CD14-positive monocyte (primary cell): Measurements from ENCODE around the gene PDAP1. TPM values are rescaled to one million over a fixed set of nuclear protein-coding genes. Genes with fewer than 3 reads are reported as not detected.
"Not testable (repeated sequence)": the region's sequence is repeated elsewhere in the genome, so short reads cannot be mapped to it uniquely, and the experiment has no call there.

Source experiments
- DNase-seq, 3 donors: peaks; one replicate each; pipeline ENCODE4 v3.0.0-alpha.2; 2011 to 2022
- H2AFZ ChIP-seq: 2 replicates; pipeline ENCODE4 v1.6.0; 2012; ENCODE audit warnings: mild to moderate bottlenecking, low read depth, low read length, inconsistent platforms; ENCODE audit not compliant: insufficient read depth, poor library complexity, severe bottlenecking
- H3K27ac ChIP-seq, 2 donors: 1 replicate in 1 of 2; 2 replicates in 1 of 2; pipeline ENCODE4 v1.5.1; 2012 to 2013; ENCODE audit warnings: low read length in 2 of 2, control low read depth in 1 of 2, inconsistent platforms in 1 of 2, low read depth in 1 of 2, mild to moderate bottlenecking in 1 of 2
- H3K27me3 ChIP-seq, 2 donors: one replicate each; pipeline versions ENCODE4 v1.6.0 to v1.6.1; 2011 to 2013; ENCODE audit warnings: low read length in 2 of 2; ENCODE audit not compliant: control insufficient read depth in 2 of 2, insufficient read depth in 2 of 2
- H3K36me3 ChIP-seq, 2 donors: replicated peaks in 1 of 2; 1 replicate in 1 of 2; 2 replicates in 1 of 2; pipeline versions ENCODE4 v1.5.1 to v1.6.1; 2012 to 2013; ENCODE audit warnings: low read length in 2 of 2, control low read depth in 1 of 2, inconsistent platforms in 1 of 2, mild to moderate bottlenecking in 1 of 2; ENCODE audit not compliant: insufficient read depth in 2 of 2, control insufficient read depth in 1 of 2
- H3K4me1 ChIP-seq, 2 donors: 1 replicate in 1 of 2; 2 replicates in 1 of 2; pipeline versions ENCODE4 v1.5.1 to v1.6.1; 2012 to 2013; ENCODE audit warnings: low read length in 2 of 2, control low read depth in 1 of 2, inconsistent platforms in 1 of 2, mild to moderate bottlenecking in 1 of 2, moderate library complexity in 1 of 2; ENCODE audit not compliant: insufficient read depth in 2 of 2, control insufficient read depth in 1 of 2
- H3K4me2 ChIP-seq: replicated peaks from 2 replicates; pipeline ENCODE3; 2012; ENCODE audit warnings: low read length, moderate library complexity, mild to moderate bottlenecking; ENCODE audit not compliant: poor library complexity, severe bottlenecking; ENCODE audit errors: extremely low read depth
- H3K4me3 ChIP-seq, 3 experiments: fragments of 200-600 bp in 1 of 3; sonication (generic) in 1 of 3; replicated peaks in 1 of 3; 1 replicate in 2 of 3; 2 replicates in 1 of 3; pipeline ENCODE4 v1.5.1; 2011 to 2013; ENCODE audit warnings: low read length in 3 of 3, mild to moderate bottlenecking in 3 of 3, control low read depth in 2 of 3, low read depth in 2 of 3, inconsistent platforms in 1 of 3, moderate library complexity in 1 of 3
- H3K79me2 ChIP-seq: 2 replicates; pipeline ENCODE4 v1.6.0; 2012; ENCODE audit warnings: mild to moderate bottlenecking, control low read depth, inconsistent platforms, low read length, moderate library complexity; ENCODE audit not compliant: insufficient read depth
- H3K9ac ChIP-seq: 2 replicates; pipeline ENCODE4 v1.6.0; 2017; ENCODE audit warnings: low read length, mild to moderate bottlenecking; ENCODE audit not compliant: insufficient read depth, poor library complexity, severe bottlenecking
- H3K9me3 ChIP-seq, 2 donors: replicated peaks in 1 of 2; 1 replicate in 1 of 2; 2 replicates in 1 of 2; pipeline versions ENCODE4 v1.5.1 to v1.6.1; 2012 to 2013; ENCODE audit warnings: low read length in 2 of 2, control low read depth in 1 of 2; ENCODE audit not compliant: control insufficient read depth in 1 of 2, insufficient read depth in 1 of 2
- H4K20me1 ChIP-seq: 2 replicates; pipeline ENCODE4 v1.6.0; 2012; ENCODE audit warnings: mild to moderate bottlenecking, low read length, control low read depth, moderate library complexity; ENCODE audit not compliant: insufficient read depth
- H3K27ac Mint-ChIP-seq, 7 donors: one replicate each; pipeline ENCODE4 v1.8.0; 2020; ENCODE audit warnings: mild to moderate bottlenecking in 7 of 7, mixed read lengths in 7 of 7, moderate library complexity in 6 of 7, inconsistent platforms in 2 of 7
- H3K27me3 Mint-ChIP-seq, 3 donors: one replicate each; pipeline ENCODE4 v1.8.0; 2021 to 2022; ENCODE audit warnings: low read depth in 3 of 3, mild to moderate bottlenecking in 3 of 3, mixed read lengths in 3 of 3, moderate library complexity in 3 of 3, inconsistent platforms in 1 of 3
- H3K36me3 Mint-ChIP-seq, 2 donors: one replicate each; pipeline ENCODE4 v1.8.0; 2020; ENCODE audit warnings: mixed read lengths in 2 of 2, inconsistent platforms in 1 of 2, mild to moderate bottlenecking in 1 of 2
- H3K4me1 Mint-ChIP-seq: one replicate; pipeline ENCODE4 v1.8.0; 2020; ENCODE audit warnings: mild to moderate bottlenecking, mixed read lengths
- H3K4me3 Mint-ChIP-seq, 2 donors: one replicate each; pipeline ENCODE4 v1.8.0; 2020; ENCODE audit warnings: mild to moderate bottlenecking in 2 of 2, mixed read lengths in 2 of 2, moderate library complexity in 1 of 2
- H3K9me3 Mint-ChIP-seq, 7 donors: one replicate each; pipeline ENCODE4 v1.8.0; 2020 to 2022; ENCODE audit warnings: mixed read lengths in 7 of 7, mild to moderate bottlenecking in 6 of 7, moderate library complexity in 6 of 7, inconsistent platforms in 2 of 7
- WGBS: methylation state at CpG from one replicate; pipeline ENCODE4 v1.1.5; 2013; ENCODE audit warnings: missing lambda C conversion rate; ENCODE audit not compliant: insufficient coverage; 5-methylcytosine and 5-hydroxymethylcytosine counted together
- intact Hi-C, 2 donors: fragments of 100-400 bp; cut with micrococcal nuclease; formaldehyde crosslinking; loops; one replicate each; pipeline versions ENCODE4 v1.15.0 to v1.15.1; 2023
- polyA plus RNA-seq, 3 donors: library from polyadenylated mRNA; depleted of rRNA in 1 of 3; unstranded in 2 of 3; stranded (reverse) in 1 of 3; fragments of 300-500 nt in 2 of 3; fragments of >200 nt in 1 of 3; fragmentation: Illumina TruSeq in 2 of 3; gene quantifications; 1 replicate in 2 of 3; 2 replicates in 1 of 3; pipeline ENCODE4 v1.2.3, GENCODE V29; 2012 to 2021
- TF ChIP-seq, protein P1 (sequence below): fragments of 200-600 bp; IDR thresholded peaks from one replicate; pipeline ENCODE4 v1.8.0; 2022; ENCODE audit warnings: antibody characterized with exemption, mild to moderate bottlenecking

PDAP1 gene
- polyA plus RNA-seq, 3 donors, result 9.8 to 43.3 (median 16.2) TPM

DNA sequence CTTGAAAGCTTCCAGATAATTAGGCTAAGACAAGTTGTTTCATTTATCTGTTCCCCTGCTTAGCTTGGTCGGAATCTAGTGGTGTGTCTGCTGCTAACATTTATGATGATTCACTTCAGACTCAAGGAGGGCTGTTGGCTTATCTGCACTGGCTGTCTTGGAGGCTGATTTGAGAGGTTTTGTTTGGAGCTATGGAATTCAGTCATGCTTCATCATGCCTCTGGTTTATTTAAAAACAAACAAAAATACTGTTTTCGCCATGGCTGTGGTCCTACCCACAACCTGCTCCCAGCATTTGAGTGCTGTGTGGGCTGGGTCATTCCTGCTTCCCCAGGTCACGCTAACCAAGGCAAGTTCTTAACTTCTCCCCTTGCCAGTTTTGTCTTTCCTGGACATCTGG is 45.6 kb downstream of the PDAP1 start:
- Mint-ChIP-seq H3K36me3 (peaks cover 74 to 96% of the 10 kb centered on the region in 2 donors), H3K27me3 (no peaks in the 10 kb centered on the region), H3K4me3 (no peak overlapping the region), H3K27ac (peak overlapping the region in 3 of 7 donors; percentile 14 to 46 (median 20)), H3K4me1 (no peaks in the 10 kb centered on the region), H3K9me3 (no peaks in the 10 kb centered on the region)
- TF ChIP-seq, protein P1, sequence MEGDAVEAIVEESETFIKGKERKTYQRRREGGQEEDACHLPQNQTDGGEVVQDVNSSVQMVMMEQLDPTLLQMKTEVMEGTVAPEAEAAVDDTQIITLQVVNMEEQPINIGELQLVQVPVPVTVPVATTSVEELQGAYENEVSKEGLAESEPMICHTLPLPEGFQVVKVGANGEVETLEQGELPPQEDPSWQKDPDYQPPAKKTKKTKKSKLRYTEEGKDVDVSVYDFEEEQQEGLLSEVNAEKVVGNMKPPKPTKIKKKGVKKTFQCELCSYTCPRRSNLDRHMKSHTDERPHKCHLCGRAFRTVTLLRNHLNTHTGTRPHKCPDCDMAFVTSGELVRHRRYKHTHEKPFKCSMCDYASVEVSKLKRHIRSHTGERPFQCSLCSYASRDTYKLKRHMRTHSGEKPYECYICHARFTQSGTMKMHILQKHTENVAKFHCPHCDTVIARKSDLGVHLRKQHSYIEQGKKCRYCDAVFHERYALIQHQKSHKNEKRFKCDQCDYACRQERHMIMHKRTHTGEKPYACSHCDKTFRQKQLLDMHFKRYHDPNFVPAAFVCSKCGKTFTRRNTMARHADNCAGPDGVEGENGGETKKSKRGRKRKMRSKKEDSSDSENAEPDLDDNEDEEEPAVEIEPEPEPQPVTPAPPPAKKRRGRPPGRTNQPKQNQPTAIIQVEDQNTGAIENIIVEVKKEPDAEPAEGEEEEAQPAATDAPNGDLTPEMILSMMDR, result no peak
- H3K4me1 ChIP-seq, result no peaks in the 10 kb centered on the region
- no peak overlapping the region for H2AFZ ChIP-seq
- H3K4me2 ChIP-seq, result no peak overlapping the region
- no peak for DNase-seq
- no peak overlapping the region for H3K27ac ChIP-seq
- no peak overlapping the region for H3K9ac ChIP-seq
- no peaks in the 10 kb centered on the region for H3K9me3 ChIP-seq
- H3K27me3 ChIP-seq, result no peaks in the 10 kb centered on the region
- intact Hi-C loops, result no loop called here
- H3K4me3 ChIP-seq, result no peak overlapping the region
- peaks cover 59% of the 10 kb centered on the region for H4K20me1 ChIP-seq
- peaks cover 86 to 93% of the 10 kb centered on the region in 2 donors for H3K36me3 ChIP-seq
- 100% methylated on average over 1 of the region's 3 CpGs for WGBS
- H3K79me2 ChIP-seq, result peaks cover 6% of the 10 kb centered on the region

DNA sequence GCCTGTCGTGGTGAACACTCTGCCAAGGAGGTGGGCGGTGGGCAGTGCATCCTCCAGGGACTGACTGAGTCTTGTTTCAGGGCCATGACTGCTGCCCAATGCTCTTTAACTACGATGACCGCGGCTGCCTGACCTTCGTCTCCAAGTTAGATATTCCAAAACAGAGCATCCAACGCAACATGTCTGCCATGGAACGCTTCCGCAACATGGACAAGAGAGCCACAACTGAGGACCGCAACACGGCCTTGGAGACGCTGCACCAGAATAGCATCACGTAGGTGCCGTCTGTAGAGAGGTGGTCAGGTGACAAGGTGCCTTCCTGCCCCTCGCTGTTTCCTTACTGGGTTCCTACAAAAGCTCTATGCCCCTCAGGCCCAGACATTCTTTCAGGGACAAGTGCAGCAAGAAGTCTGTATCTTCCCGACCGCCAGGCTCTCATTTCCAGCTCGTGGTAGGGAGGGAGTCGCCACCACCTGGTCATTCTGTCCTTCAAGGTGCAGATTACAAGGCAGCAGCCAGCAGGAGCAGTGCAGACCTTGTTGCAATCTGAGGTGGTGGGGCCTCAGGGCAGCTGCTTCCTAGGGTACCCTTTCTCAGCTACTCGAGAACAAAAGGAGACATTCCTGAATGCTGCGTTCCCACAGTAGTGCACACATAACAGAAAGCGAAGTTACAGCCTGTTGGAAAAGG is 48.8 kb downstream of the PDAP1 start:
- Histone ChIP-seq H3K27me3 (no peaks in the 10 kb centered on the region), H3K9me3 (no peaks in the 10 kb centered on the region), H3K4me3 (no peak overlapping the region), H3K27ac (no peak overlapping the region), H3K79me2 (peaks cover under 1% of the 10 kb centered on the region), H3K9ac (no peak overlapping the region), H3K36me3 (peaks cover 84 to 93% of the 10 kb centered on the region in 2 donors), H4K20me1 (peaks cover 44% of the 10 kb centered on the region), H3K4me2 (no peak overlapping the region), H3K4me1 (no peaks in the 10 kb centered on the region), H2AFZ (no peak overlapping the region)
- Mint-ChIP-seq H3K27ac (peak overlapping the region in 2 of 7 donors; percentile 1 to 61), H3K4me1 (no peaks in the 10 kb centered on the region), H3K27me3 (no peaks in the 10 kb centered on the region), H3K36me3 (peaks cover 68 to 98% of the 10 kb centered on the region in 2 donors), H3K4me3 (no peak overlapping the region), H3K9me3 (no peaks in the 10 kb centered on the region)
- WGBS, result 94% methylated on average over 19 of the region's 22 CpGs
- intact Hi-C loops, result no loop called here
- DNase-seq, result no peak
- TF ChIP-seq, protein P1, result no peak

DNA sequence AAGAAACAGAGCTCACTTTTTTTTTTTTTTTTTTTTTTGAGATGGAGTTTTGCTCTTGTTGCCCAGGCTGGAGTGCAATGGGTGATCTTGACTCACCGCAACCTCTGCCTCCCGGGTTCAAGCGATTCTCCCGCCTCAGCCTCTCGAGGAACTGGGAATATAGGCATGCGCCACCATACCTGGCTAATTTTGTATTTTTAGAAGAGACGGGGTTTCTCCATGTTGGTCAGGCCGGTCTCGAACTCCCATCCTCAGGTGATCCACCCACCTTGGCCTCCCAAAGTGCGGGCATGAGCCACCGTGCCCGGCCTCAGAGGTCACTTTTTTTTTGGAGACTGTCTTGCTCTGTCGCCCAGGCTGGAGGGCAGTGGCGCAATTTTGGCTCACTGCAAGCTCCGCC is 49.9 kb downstream of the PDAP1 start:
- H3K4me2 ChIP-seq, H2AFZ ChIP-seq, H3K4me1 Mint-ChIP-seq, intact Hi-C loops, H3K27ac ChIP-seq, H3K9me3 ChIP-seq, H3K4me1 ChIP-seq, H3K9ac ChIP-seq, H3K27me3 ChIP-seq, H3K9me3 Mint-ChIP-seq, H3K79me2 ChIP-seq, H3K4me3 Mint-ChIP-seq, DNase-seq, H3K27me3 Mint-ChIP-seq, H3K4me3 ChIP-seq: not testable (repeated sequence)
- Histone ChIP-seq H4K20me1 (peaks cover 44% of the 10 kb centered on the region), H3K36me3 (peaks cover 84 to 93% of the 10 kb centered on the region in 2 donors)
- peaks cover 62 to 98% of the 10 kb centered on the region in 2 donors for H3K36me3 Mint-ChIP-seq
- WGBS, result 93% methylated on average over 7 of the region's 15 CpGs
- peak overlapping the region in 2 of 7 donors; percentile 31 to 43 for H3K27ac Mint-ChIP-seq
